OCI-LY3 (cell line): Measurements from ENCODE around the gene C12orf75.
"Not testable (repeated sequence)": the region's sequence is repeated elsewhere in the genome, so short reads cannot be mapped to it uniquely, and the experiment has no call there.

Experiments used
- H2AFZ ChIP-seq: fragments of 200-600, 300-600 bp; shearing (Covaris generic); 2 replicates; pipeline ENCODE4 v1.6.0; 2014; ENCODE audit warnings: antibody characterized with exemption, low read depth, low read length
- H3K27ac ChIP-seq: fragments of 200-600, 300-600 bp; sonication (generic); 2 replicates; pipeline ENCODE4 v1.5.1; 2014; ENCODE audit warnings: mild to moderate bottlenecking, low read length, moderate library complexity, mixed read lengths
- H3K27me3 ChIP-seq: fragments of 200-600, 300-600 bp; sonication (generic); 2 replicates; pipeline ENCODE4 v1.6.1; 2014; ENCODE audit warnings: low read depth, low read length, mixed read lengths
- H3K36me3 ChIP-seq: fragments of 200-600, 300-600 bp; sonication (generic); replicated peaks from 2 replicates; pipeline ENCODE3; 2014; ENCODE audit warnings: low read depth, low read length, mixed read lengths
- H3K4me1 ChIP-seq: fragments of 300-600, 200-600 bp; sonication (generic); 2 replicates; pipeline ENCODE4 v1.6.1; 2014; ENCODE audit warnings: low read length, mixed read lengths
- H3K4me2 ChIP-seq: fragments of 200-600, 300-600 bp; sonication (generic); 2 replicates; pipeline ENCODE4 v1.6.1; 2014; ENCODE audit warnings: low read length, mixed read lengths
- H3K4me3 ChIP-seq: fragments of 300-600, 200-600 bp; sonication (generic); 2 replicates; pipeline ENCODE4 v1.5.1; 2014; ENCODE audit warnings: antibody characterized with exemption, mild to moderate bottlenecking, low read length, moderate library complexity
- H3K79me2 ChIP-seq: fragments of 300-600, 200-600 bp; shearing (Covaris generic); 2 replicates; pipeline ENCODE4 v1.6.1; 2014; ENCODE audit warnings: mild to moderate bottlenecking, low read length, mixed read lengths
- H3K9ac ChIP-seq: fragments of 300-600, 200-600 bp; shearing (Covaris generic); 2 replicates; pipeline ENCODE4 v1.6.0; 2014; ENCODE audit warnings: mild to moderate bottlenecking, low read length, moderate library complexity
- H3K9me3 ChIP-seq: fragments of 200-600, 300-600 bp; shearing (Covaris generic); 2 replicates; pipeline ENCODE4 v1.6.1; 2014; ENCODE audit warnings: low read length, mixed read lengths; ENCODE audit not compliant: insufficient read depth
- H4K20me1 ChIP-seq: fragments of 200-600, 300-600 bp; sonication (generic); 2 replicates; pipeline ENCODE4 v1.6.1; 2016; ENCODE audit warnings: low read length, mixed read lengths; ENCODE audit not compliant: insufficient read depth
- EZH2phosphoT487 ChIP-seq: fragments of 200-600 bp; shearing (Covaris generic); IDR thresholded peaks from 2 replicates; pipeline ENCODE4 v1.6.1; 2018; ENCODE audit warnings: antibody characterized with exemption, mixed run types, low read depth
- TF ChIP-seq, protein P1 (sequence below): fragments of 200-600, 300-600 bp; sonication (generic); IDR thresholded peaks from 2 replicates; pipeline ENCODE4 v1.5.1; 2014; ENCODE audit warnings: antibody characterized with exemption, low read length, low read depth

Gene C12orf75

DNA sequence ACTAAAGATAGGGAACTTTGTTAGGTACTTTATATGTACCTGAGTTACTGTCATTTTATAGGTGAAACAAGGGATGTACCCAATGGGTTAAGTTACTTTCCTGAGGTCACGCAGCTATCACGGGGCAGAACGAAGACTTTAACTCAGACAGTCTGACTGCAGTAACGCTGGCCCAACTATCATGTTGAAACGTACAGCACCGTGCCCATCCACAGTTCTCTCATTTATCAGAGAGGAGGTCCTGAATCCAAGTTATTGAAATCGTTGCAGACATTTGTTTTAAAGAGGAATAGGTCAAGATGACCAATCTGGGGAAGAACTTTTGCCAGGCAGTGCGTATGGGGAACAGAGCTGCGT, 587 bp upstream of the C12orf75 start:
- Histone ChIP-seq H2AFZ (peak overlapping the region; percentile 79), H3K9me3 (no peaks in the 10 kb centered on the region), H3K27me3 (no peaks in the 10 kb centered on the region), H3K9ac (peak overlapping the region; percentile 53), H3K27ac (peak overlapping the region; percentile 42; the same call in 1 of the 2 replicates), H3K4me2 (peak overlapping the region; percentile 92), H3K4me1 (peaks cover 28% of the 10 kb centered on the region), H3K79me2 (peaks cover 24% of the 10 kb centered on the region), H4K20me1 (0 out of 2 replicates have a peak, but pooled peaks cover 3% of the 10 kb centered on the region), H3K4me3 (peak overlapping the region; percentile 97), H3K36me3 (no peaks in the 10 kb centered on the region)
- TF ChIP-seq EZH2phosphoT487: no peak

DNA sequence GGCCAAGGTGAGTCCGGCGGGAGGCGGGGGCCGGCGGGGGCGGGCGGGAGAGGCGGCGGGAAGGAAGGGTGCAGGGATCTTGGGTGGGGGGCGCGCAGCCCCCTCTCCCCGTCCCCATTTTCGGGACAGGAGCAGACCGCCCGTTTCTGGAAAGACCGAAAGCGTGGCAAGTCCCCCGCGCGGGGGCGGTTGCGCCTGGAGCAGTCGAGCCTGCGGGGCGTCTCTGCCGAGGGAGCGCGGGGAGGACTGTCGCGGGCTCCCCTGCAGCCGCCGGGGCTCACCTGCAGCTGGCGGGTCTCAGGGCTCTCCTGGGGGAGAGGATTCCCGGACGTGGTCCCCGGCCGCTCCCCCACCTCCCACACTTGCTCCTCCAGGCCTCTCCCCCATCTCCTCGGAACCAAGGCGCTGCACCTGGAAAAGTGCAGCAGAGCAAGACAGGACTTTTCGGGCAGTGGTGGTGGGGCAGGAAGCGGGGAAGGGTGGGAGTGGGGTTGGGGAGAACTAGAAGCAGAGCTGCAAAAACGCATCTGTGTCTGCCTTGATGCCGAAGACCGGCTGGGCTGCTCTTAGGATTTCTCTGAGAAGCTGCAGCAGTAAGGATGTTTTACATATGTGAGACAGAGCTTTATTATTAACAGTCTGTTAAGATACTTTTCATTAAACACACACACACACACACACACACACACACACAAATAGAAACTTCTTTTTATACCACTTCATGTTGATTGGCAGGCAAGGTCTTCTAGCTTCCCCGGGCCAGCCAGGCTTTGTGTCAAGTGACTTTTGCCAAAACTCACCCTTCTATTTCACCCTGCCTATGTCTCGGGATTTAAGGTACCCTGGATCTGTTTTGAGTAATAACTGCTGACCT, 677 bp downstream of the C12orf75 start:
- H4K20me1 ChIP-seq: 0 out of 2 replicates have a peak, but pooled peaks cover 7% of the 10 kb centered on the region
- peak overlapping the region; percentile 79 for H3K9ac ChIP-seq
- H3K9me3 ChIP-seq: no peaks in the 10 kb centered on the region
- H3K27ac ChIP-seq: no peak overlapping the region
- no peak for TF ChIP-seq EZH2phosphoT487
- TF ChIP-seq, protein P1, sequence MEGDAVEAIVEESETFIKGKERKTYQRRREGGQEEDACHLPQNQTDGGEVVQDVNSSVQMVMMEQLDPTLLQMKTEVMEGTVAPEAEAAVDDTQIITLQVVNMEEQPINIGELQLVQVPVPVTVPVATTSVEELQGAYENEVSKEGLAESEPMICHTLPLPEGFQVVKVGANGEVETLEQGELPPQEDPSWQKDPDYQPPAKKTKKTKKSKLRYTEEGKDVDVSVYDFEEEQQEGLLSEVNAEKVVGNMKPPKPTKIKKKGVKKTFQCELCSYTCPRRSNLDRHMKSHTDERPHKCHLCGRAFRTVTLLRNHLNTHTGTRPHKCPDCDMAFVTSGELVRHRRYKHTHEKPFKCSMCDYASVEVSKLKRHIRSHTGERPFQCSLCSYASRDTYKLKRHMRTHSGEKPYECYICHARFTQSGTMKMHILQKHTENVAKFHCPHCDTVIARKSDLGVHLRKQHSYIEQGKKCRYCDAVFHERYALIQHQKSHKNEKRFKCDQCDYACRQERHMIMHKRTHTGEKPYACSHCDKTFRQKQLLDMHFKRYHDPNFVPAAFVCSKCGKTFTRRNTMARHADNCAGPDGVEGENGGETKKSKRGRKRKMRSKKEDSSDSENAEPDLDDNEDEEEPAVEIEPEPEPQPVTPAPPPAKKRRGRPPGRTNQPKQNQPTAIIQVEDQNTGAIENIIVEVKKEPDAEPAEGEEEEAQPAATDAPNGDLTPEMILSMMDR: no peak
- peaks cover 38% of the 10 kb centered on the region for H3K4me1 ChIP-seq
- peak overlapping the region; percentile 90 for H3K4me2 ChIP-seq
- no peaks in the 10 kb centered on the region for H3K36me3 ChIP-seq
- peak overlapping the region; percentile 97 for H3K4me3 ChIP-seq
- peaks cover 33% of the 10 kb centered on the region for H3K79me2 ChIP-seq
- no peaks in the 10 kb centered on the region for H3K27me3 ChIP-seq
- no peak overlapping the region for H2AFZ ChIP-seq

DNA sequence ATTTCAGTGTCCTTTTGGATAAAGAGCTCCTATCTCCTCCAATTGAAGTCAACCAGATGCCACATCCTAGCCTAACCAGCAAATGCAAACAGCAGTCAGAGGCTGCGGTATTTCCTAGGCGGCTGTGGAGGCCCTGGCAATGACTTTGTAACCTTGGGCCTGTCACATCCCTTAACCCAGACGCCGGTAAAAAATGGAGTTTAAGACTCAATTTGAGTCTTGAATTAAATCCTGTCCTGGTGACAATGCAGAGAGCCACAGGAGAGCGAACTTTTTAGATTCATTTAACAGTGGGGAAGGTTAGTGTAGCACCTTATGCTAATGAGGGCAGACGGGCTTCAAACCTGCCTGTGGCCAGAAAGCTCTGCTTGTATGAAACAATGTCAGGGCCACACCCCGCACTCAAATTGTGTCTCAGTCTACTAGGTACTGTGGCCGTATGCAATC, 1.3 kb downstream of the C12orf75 start:
- Histone ChIP-seq H2AFZ (no peak overlapping the region), H3K9ac (peak overlapping the region; percentile 79), H3K4me3 (peak overlapping the region; percentile 97), H3K27ac (no peak overlapping the region), H3K79me2 (peaks cover 39% of the 10 kb centered on the region), H3K9me3 (no peaks in the 10 kb centered on the region), H3K4me2 (peak overlapping the region; percentile 90), H3K27me3 (no peaks in the 10 kb centered on the region), H4K20me1 (0 out of 2 replicates have a peak, but pooled peaks cover 7% of the 10 kb centered on the region), H3K36me3 (peaks cover 4% of the 10 kb centered on the region), H3K4me1 (peaks cover 40% of the 10 kb centered on the region)
- TF ChIP-seq, protein P1: no peak
- no peak for TF ChIP-seq EZH2phosphoT487

DNA sequence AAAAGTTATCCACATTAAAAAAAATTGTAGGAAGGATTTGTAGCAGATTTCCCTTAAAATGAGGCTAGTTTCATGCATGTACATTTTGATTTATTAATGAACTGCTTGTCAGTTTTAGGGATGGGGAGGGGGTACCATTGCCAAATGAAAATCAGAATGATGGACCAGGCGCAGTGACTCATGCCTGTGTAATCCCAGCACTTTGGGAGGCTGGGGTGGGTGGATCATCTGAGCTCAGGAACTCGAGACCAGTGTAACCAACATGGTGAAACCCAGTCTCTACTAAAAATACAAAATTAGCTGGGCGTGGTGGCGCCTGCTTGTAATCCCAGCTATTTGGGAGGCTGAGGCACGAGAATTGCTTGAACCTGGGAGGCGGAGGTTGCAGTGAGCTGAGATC, 1.8 kb downstream of the C12orf75 start:
- peak overlapping the region; percentile 90 for H3K4me2 ChIP-seq
- peaks cover 38% of the 10 kb centered on the region for H3K4me1 ChIP-seq
- not testable (repeated sequence) for H3K9me3 ChIP-seq, H3K27me3 ChIP-seq, H2AFZ ChIP-seq, H3K27ac ChIP-seq, H3K36me3 ChIP-seq, H3K9ac ChIP-seq, H4K20me1 ChIP-seq
- H3K4me3 ChIP-seq: peak overlapping the region; percentile 97
- H3K79me2 ChIP-seq: peaks cover 43% of the 10 kb centered on the region

DNA sequence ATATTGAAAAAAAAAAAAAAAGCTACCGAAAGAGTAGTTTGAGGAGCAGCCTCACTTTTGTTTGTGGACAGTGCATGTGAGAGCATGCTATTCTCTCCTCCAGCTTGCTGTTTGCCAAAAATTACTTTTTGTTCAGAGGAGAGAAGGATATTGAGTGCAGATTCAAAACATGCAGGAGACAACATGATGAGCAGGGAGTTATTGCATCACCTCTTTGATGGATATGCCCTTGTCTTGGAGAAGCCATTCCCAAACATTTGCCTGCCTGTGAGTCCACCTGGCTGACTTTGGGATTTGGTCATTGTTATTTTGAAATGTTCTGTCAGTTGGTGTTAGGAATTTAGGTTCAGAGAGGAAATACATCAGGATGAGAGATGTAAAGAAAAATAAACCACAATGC, 2.4 kb downstream of the C12orf75 start:
- Histone ChIP-seq H3K27me3 (no peaks in the 10 kb centered on the region), H3K4me1 (peaks cover 40% of the 10 kb centered on the region), H3K9me3 (no peaks in the 10 kb centered on the region), H3K36me3 (peaks cover 10% of the 10 kb centered on the region), H3K4me3 (no peak overlapping the region), H3K27ac (no peak overlapping the region), H4K20me1 (0 out of 2 replicates have a peak, but pooled peaks cover 7% of the 10 kb centered on the region), H3K4me2 (no peak overlapping the region), H3K79me2 (peaks cover 47% of the 10 kb centered on the region), H2AFZ (no peak overlapping the region), H3K9ac (no peak overlapping the region)
- no peak for TF ChIP-seq EZH2phosphoT487
